HCT116 (cell line): ENCODE measurements around the gene PCDH15. TPM values are rescaled to one million over a fixed set of nuclear protein-coding genes. Genes with fewer than 3 reads are reported as not detected.

Source experiments
- ATAC-seq: fragments of 200-7000 bp; cut with Tn5 transposase; 2 replicates; pipeline ENCODE4 v1.9.1; 2020; ENCODE audit warnings: mild to moderate bottlenecking, moderate library complexity
- BruUV-seq: library from RNA; stranded (reverse); fragments of 400-500 nt; replicated peaks from 2 replicates; lab custom pipeline; 2021; lab: Mats Ljungman, UMichigan
- CTCF ChIA-PET: fragments of 300-600 bp; sonication (Branson Sonifier 250); formaldehyde crosslinking; loops from one replicate; lab custom pipeline; 2021; ENCODE audit warnings: antibody characterized with exemption; lab: Charles Lee
- POLR2A ChIA-PET: fragments of 300-600, 350-600 bp; sonication (Branson Sonifier 250); formaldehyde crosslinking; loops from one replicate; lab custom pipeline; 2021; ENCODE audit warnings: antibody characterized with exemption; lab: Charles Lee
- RAD21 ChIA-PET, 2 experiments: fragments of 300-600 bp; sonication (Branson Sonifier 250); formaldehyde crosslinking; loops; one replicate each; lab custom pipeline; 2023; ENCODE audit warnings: low total read pairs in 2 of 2; ENCODE audit not compliant: uncharacterized antibody in 2 of 2, unreplicated experiment in 2 of 2, low non-redundant PET in 1 of 2; lab: Charles Lee
- DNase-seq: peaks from one replicate; pipeline ENCODE4 v3.0.0-alpha.2; 2010; ENCODE audit warnings: low read depth, low spot score
- H2AFZ ChIP-seq: fragments of 200-600 bp; shearing (Covaris generic), sonication (generic); 2 replicates; pipeline ENCODE4 v1.6.1; 2017; ENCODE audit warnings: low read depth, mixed run types, mixed read lengths, antibody characterized with exemption, low read length; ENCODE audit not compliant: poor library complexity, severe bottlenecking
- H3K27ac ChIP-seq: 2 replicates; pipeline ENCODE4 v1.5.1; 2012; ENCODE audit warnings: low read depth, low read length
- H3K27me3 ChIP-seq: fragments of 200-600 bp; sonication (generic); 2 replicates; pipeline ENCODE4 v1.6.1; 2016; ENCODE audit warnings: mixed run types, low read length, mixed read lengths; ENCODE audit not compliant: insufficient read depth
- H3K36me3 ChIP-seq, 2 experiments: fragments of 200-500 bp in 1 of 2; fragments of 200-600 bp in 1 of 2; sonication (Bioruptor generic) in 1 of 2; sonication (generic) in 1 of 2; 2 replicates each; pipeline versions ENCODE4 v1.5.1 to v1.6.1; 2014 to 2016; ENCODE audit warnings: low read length in 2 of 2, inconsistent platforms in 1 of 2, mixed read lengths in 1 of 2, mixed run types in 1 of 2; ENCODE audit not compliant: insufficient read depth in 2 of 2, control insufficient read depth in 1 of 2
- H3K4me1 ChIP-seq, 2 experiments: fragments of 200-600 bp in 1 of 2; sonication (generic) in 1 of 2; 2 replicates each; pipeline versions ENCODE4 v1.5.1 to v1.6.1; 2012 to 2017; ENCODE audit warnings: low read length in 2 of 2, inconsistent platforms in 1 of 2, mild to moderate bottlenecking in 1 of 2, mixed read lengths in 1 of 2, mixed run types in 1 of 2, moderate library complexity in 1 of 2; ENCODE audit not compliant: insufficient read depth in 2 of 2, control insufficient read depth in 1 of 2
- H3K4me2 ChIP-seq: fragments of 200-600 bp; sonication (generic); 2 replicates; pipeline ENCODE4 v1.6.1; 2017; ENCODE audit warnings: mixed run types, low read length, mixed read lengths
- H3K4me3 ChIP-seq, 2 experiments: fragments of 200-600 bp in 1 of 2; sonication (generic) in 1 of 2; replicated peaks in 1 of 2; 2 replicates each; pipeline ENCODE4 v1.5.1; 2011 to 2016; ENCODE audit warnings: low read length in 2 of 2, control low read depth in 1 of 2, low read depth in 1 of 2, mild to moderate bottlenecking in 1 of 2, mixed read lengths in 1 of 2, mixed run types in 1 of 2
- H3K79me2 ChIP-seq: fragments of 200-600 bp; sonication (generic); 2 replicates; pipeline ENCODE4 v1.6.1; 2017; ENCODE audit warnings: mild to moderate bottlenecking, mixed run types, low read length, moderate library complexity, mixed read lengths; ENCODE audit not compliant: insufficient read depth
- H3K9ac ChIP-seq: fragments of 200-600 bp; sonication (generic); 2 replicates; pipeline ENCODE4 v1.6.1; 2016; ENCODE audit warnings: low read length, mixed read lengths
- H3K9me2 ChIP-seq: fragments of 200-600 bp; sonication (generic), shearing (Covaris generic); 2 replicates; pipeline ENCODE4 v1.6.1; 2017; ENCODE audit warnings: mixed run types, mild to moderate bottlenecking, moderate library complexity; ENCODE audit not compliant: insufficient read depth
- H3K9me3 ChIP-seq, 2 experiments: fragments of 200-500 bp in 1 of 2; fragments of 200-600 bp in 1 of 2; sonication (Bioruptor generic) in 1 of 2; sonication (generic) in 1 of 2; 2 replicates each; pipeline ENCODE4 v1.6.1; 2014 to 2017; ENCODE audit warnings: low read length in 2 of 2, mixed read lengths in 2 of 2, inconsistent platforms in 1 of 2, low read depth in 1 of 2, mild to moderate bottlenecking in 1 of 2, mixed run types in 1 of 2, moderate library complexity in 1 of 2; ENCODE audit not compliant: control insufficient read depth in 1 of 2, insufficient read depth in 1 of 2
- H4K20me1 ChIP-seq: fragments of 200-600 bp; sonication (generic), shearing (Covaris generic); 2 replicates; pipeline ENCODE4 v1.6.1; 2017; ENCODE audit warnings: mixed run types, mild to moderate bottlenecking, moderate library complexity; ENCODE audit not compliant: insufficient read depth
- CEBPB ChIP-seq: IDR thresholded peaks from 2 replicates; pipeline ENCODE4 v1.6.1; 2012; ENCODE audit warnings: low read depth
- EZH2 ChIP-seq: fragments of 200-600 bp; sonication (generic); IDR thresholded peaks from 2 replicates; pipeline ENCODE4 v1.6.1; 2017; ENCODE audit warnings: antibody characterized with exemption, mixed run types
- EZH2phosphoT487 ChIP-seq: fragments of 200-600 bp; IDR thresholded peaks from 2 replicates; pipeline ENCODE4 v1.6.1; 2018; ENCODE audit warnings: antibody characterized with exemption, borderline replicate concordance
- FOSL1 ChIP-seq: IDR thresholded peaks from 2 replicates; pipeline ENCODE4 v1.6.1; 2012; ENCODE audit warnings: low read depth
- MAX ChIP-seq: IDR thresholded peaks from 2 replicates; pipeline ENCODE4 v1.6.1; 2012
- POLR2A ChIP-seq: IDR thresholded peaks from 2 replicates; pipeline ENCODE4 v1.7.0; 2011; ENCODE audit warnings: borderline replicate concordance; ENCODE audit not compliant: insufficient read depth, insufficient read length; ENCODE audit errors: extremely low read depth
- REST ChIP-seq: IDR thresholded peaks from 2 replicates; pipeline ENCODE4 v1.6.1; 2012; ENCODE audit warnings: low read depth
- SIN3A ChIP-seq: IDR thresholded peaks from 2 replicates; pipeline ENCODE4 v1.6.1; 2012; ENCODE audit warnings: low read depth
- SP1 ChIP-seq: IDR thresholded peaks from 2 replicates; pipeline ENCODE4 v1.6.1; 2012; ENCODE audit warnings: low read depth
- SRF ChIP-seq: IDR thresholded peaks from 2 replicates; pipeline ENCODE4 v1.6.1; 2012; ENCODE audit warnings: low read depth
- TCF7L2 ChIP-seq: IDR thresholded peaks from 2 replicates; pipeline ENCODE4 v1.7.0; 2011; ENCODE audit warnings: borderline replicate concordance, inconsistent platforms; ENCODE audit not compliant: insufficient read depth, insufficient read length; ENCODE audit errors: extremely low read depth
- YY1 ChIP-seq: IDR thresholded peaks from 2 replicates; pipeline ENCODE4 v1.6.1; 2011; ENCODE audit warnings: low read length, low read depth, moderate library complexity, mild to moderate bottlenecking; ENCODE audit not compliant: insufficient replicate concordance; ENCODE audit errors: extremely low read depth
- ZNF274 ChIP-seq: fragments of 200-500 bp; sonication (Bioruptor generic); IDR thresholded peaks from 2 replicates; pipeline ENCODE4 v1.6.1; 2014; ENCODE audit warnings: mild to moderate bottlenecking, low read depth, low read length, inconsistent platforms
- intact Hi-C: fragments of 100-400 bp; cut with micrococcal nuclease; formaldehyde crosslinking; loops from 2 replicates; pipeline ENCODE4 v1.10.0; 2022
- total RNA-seq: library from RNA; stranded (reverse); gene quantifications from one replicate; pipeline ENCODE4 v1.2.1, GENCODE V29; 2021; ENCODE audit not compliant: unreplicated experiment
- TF ChIP-seq, protein P1 (sequence below), 3 experiments: fragments of 200-600 bp in 1 of 3; sonication (generic) in 1 of 3; IDR thresholded peaks in 2 of 3; conservative IDR thresholded peaks in 1 of 3; 2 replicates each; pipeline ENCODE4 v1.5.1; 2012 to 2017; ENCODE audit warnings: low read depth in 2 of 3, low read length in 2 of 3, antibody characterized with exemption in 1 of 3, borderline replicate concordance in 1 of 3, control low read depth in 1 of 3, mild to moderate bottlenecking in 1 of 3, mixed read lengths in 1 of 3, mixed run types in 1 of 3, moderate library complexity in 1 of 3; ENCODE audit not compliant: insufficient read depth in 1 of 3

Gene PCDH15
- total RNA-seq, 1 experiment from 2014 or later: not detected

- no peak for TF ChIP-seq EZH2
- DNase-seq (no peak), ATAC-seq (no peak)
- no TSS peak for BruUV-seq
- Histone ChIP-seq H3K36me3 (no peaks in the 10 kb centered on the region), H3K4me1 (no peaks in the 10 kb centered on the region), H3K27ac (no peak overlapping the region), H2AFZ (no peak overlapping the region), H3K79me2 (no peaks in the 10 kb centered on the region), H4K20me1 (no peaks in the 10 kb centered on the region), H3K9me2 (no peaks in the 10 kb centered on the region), H3K4me3 (no peak overlapping the region), H3K27me3 (no peaks in the 10 kb centered on the region), H3K4me2 (no peak overlapping the region), H3K9ac (no peak overlapping the region), H3K9me3 (peaks cover 5 to 12% of the 10 kb centered on the region in 2 experiments; a peak in 2 of 4 replicates)
- CTCF ChIA-PET: no interaction called here
- POLR2A ChIA-PET: no interaction called here
- intact Hi-C loops: no loop called here
- RAD21 ChIA-PET: no interaction called here
These were observed 743.7 kb downstream of the PCDH15 start for GRCh38 chr10:54057357-54057756.

DNA sequence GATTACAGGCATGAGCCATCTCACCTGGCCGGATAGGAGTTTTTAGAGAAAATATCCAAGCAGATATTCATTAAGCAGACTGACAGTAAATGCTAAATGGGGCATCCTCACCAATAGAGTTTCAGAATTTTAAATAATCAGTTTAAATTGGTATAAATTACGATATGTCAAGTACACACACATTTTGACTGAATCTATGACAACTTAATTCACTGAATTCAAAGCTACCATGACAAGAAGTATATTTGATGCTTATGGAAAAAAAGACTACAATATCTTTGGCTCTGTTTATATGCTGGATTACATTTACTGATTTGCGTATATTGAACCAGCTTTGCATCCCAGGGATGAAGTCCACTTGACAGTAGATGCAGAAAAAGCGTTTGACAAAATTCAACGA is 774.7 kb downstream of the PCDH15 start:
- Histone ChIP-seq H3K27me3 (no peaks in the 10 kb centered on the region), H3K79me2 (no peaks in the 10 kb centered on the region), H3K36me3 (no peaks in the 10 kb centered on the region), H3K4me3 (no peak overlapping the region)
- intact Hi-C loops: no loop called here
- no peak for ATAC-seq
- TF ChIP-seq, protein P1, sequence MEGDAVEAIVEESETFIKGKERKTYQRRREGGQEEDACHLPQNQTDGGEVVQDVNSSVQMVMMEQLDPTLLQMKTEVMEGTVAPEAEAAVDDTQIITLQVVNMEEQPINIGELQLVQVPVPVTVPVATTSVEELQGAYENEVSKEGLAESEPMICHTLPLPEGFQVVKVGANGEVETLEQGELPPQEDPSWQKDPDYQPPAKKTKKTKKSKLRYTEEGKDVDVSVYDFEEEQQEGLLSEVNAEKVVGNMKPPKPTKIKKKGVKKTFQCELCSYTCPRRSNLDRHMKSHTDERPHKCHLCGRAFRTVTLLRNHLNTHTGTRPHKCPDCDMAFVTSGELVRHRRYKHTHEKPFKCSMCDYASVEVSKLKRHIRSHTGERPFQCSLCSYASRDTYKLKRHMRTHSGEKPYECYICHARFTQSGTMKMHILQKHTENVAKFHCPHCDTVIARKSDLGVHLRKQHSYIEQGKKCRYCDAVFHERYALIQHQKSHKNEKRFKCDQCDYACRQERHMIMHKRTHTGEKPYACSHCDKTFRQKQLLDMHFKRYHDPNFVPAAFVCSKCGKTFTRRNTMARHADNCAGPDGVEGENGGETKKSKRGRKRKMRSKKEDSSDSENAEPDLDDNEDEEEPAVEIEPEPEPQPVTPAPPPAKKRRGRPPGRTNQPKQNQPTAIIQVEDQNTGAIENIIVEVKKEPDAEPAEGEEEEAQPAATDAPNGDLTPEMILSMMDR (IDR thresholded peaks at IDR 0.05 in 2 of 3, conservative IDR thresholded peaks at IDR 0.05 in 1 of 3; ENCODE audit: borderline replicate concordance in 1 of 3, insufficient read depth in 1 of 3, low read depth in 2 of 3, low read length in 2 of 3): no peak
- TF ChIP-seq SIN3A (no peak), ZNF274 (no peak), REST (no peak), MAX (no peak), EZH2 (no peak), SP1 (no peak), POLR2A (no peak), TCF7L2 (no peak), FOSL1 (no peak), YY1 (no peak), CEBPB (no peak), SRF (no peak), EZH2phosphoT487 (no peak)
- TF ChIP-seq, all 23 proteins: peak for 0
- no peaks in the 10 kb centered on the region for H3K9me2 ChIP-seq
- H4K20me1 ChIP-seq: no peaks in the 10 kb centered on the region
- no TSS peak for BruUV-seq
- CTCF ChIA-PET: no interaction called here
- H2AFZ ChIP-seq: no peak overlapping the region
- H3K9ac ChIP-seq: no peak overlapping the region
- POLR2A ChIA-PET: no interaction called here
- peaks cover under 1 to 5% of the 10 kb centered on the region in 2 experiments; a peak in 2 of 4 replicates for H3K9me3 ChIP-seq
- DNase-seq: no peak
- RAD21 ChIA-PET: no interaction called here
- H3K4me2 ChIP-seq: no peak overlapping the region
- no peak overlapping the region for H3K27ac ChIP-seq
- no peaks in the 10 kb centered on the region for H3K4me1 ChIP-seq
